Ureter (tissue), 1 donor: ENCODE results near the gene VKORC1L1. TPM values are rescaled to one million over a fixed set of nuclear protein-coding genes. Genes with fewer than 3 reads are reported as not detected.

Source experiments
- total RNA-seq: library from RNA; stranded (reverse); gene quantifications from one replicate; pipeline ENCODE4 v1.2.4, GENCODE V29; 2023
- donor health status: DM: yes; HTN: yes; CAD: no.

Gene VKORC1L1
- total RNA-seq, 1 donor from 2014 or later: 20.4 TPM

Other genes starting within 250 kb of the VKORC1L1 start
- gene GUSB, start 109.1 kb downstream of the VKORC1L1 start, total RNA-seq: 48.7 TPM
- gene ASL, start 202.7 kb downstream of the VKORC1L1 start, total RNA-seq: 50.4 TPM
- 43.6 TPM for gene CRCP, start 241.8 kb downstream of the VKORC1L1 start, total RNA-seq